ENCODE data around the gene GBF1. TPM values are rescaled to one million over a fixed set of nuclear protein-coding genes. Genes with fewer than 3 reads are reported as not detected.

Gene GBF1
- total and polyA plus RNA-seq, 12 donors, result 20.7 to 60.5 (median 49.3) TPM

DNA sequence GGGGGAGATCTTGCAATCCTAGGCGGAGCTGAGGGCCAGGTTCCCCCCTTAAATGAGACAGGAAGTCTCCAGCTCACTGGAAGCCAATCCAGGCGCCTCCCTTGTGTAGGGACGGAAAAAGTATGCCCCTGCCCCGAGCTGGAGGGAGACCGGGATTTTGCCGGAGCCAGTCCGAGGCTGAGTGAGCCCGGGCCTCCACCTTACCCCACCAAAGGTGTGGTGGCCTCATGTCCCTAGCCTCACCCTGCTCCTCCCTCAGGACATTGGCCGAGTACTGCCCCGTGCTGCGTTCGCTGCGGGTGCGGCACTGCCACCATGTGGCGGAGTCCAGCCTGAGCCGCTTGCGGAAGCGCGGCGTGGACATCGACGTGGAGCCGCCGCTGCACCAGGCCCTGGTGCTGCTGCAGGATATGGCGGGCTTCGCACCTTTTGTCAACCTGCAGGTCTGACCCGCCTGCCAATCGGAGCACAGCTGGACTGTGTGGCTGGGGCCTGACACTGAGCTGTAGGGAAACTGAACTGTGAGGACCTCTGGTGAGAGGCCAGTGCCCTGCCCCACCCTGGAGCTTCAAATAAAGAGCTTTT, 177.3 kb downstream of the GBF1 start:
- Histone ChIP-seq H3K36me3 (peaks cover 0 to 25% (median 0%) of the 10 kb centered on the region in 9 donors), H3K4me1 (peaks cover 15 to 40% (median 36%) of the 10 kb centered on the region in 9 donors), H3K9me3 (no peaks in the 10 kb centered on the region), H3K27ac (peak overlapping the region; percentile 70 to 97 (median 91)), H3K27me3 (peaks cover 0 to 17% (median 14%) of the 10 kb centered on the region in 7 donors), H3K4me3 (peak overlapping the region; percentile 80 to 100 (median 94))
- intact Hi-C loops (cut with DNase I), result loop anchor here in 4 of 10 donors (2.0 to 10.0 kb wide), 4 partner anchors 28 to 80 kb away; partner anchors contain the start of genes ACTR1A (in 2 of the 4), SUFU (in 2 of the 4) and NFKB2 (in 1 of the 4)
- DNase-seq (peak; percentile 77 to 82), ATAC-seq (peak; percentile 49 to 64 (median 62))
- WGBS, 2 donors, result 5 to 7% methylated on average over 28 of the region's 28 CpGs
- TF ChIP-seq CTCF (IDR thresholded peaks at IDR 0.05), result peak; percentile 54 to 93 (median 81)

GRCh38 chr10:102423372-102423968, 178.1 kb downstream of the GBF1 start:
- Histone ChIP-seq H3K9me3 (no peaks in the 10 kb centered on the region), H3K27ac (peak overlapping the region in 3 of 10 donors; percentile 81 to 97 (median 91)), H3K36me3 (peaks cover 0 to 25% (median 0%) of the 10 kb centered on the region in 9 donors), H3K4me1 (peaks cover 15 to 40% (median 36%) of the 10 kb centered on the region in 9 donors), H3K27me3 (peaks cover 0 to 9% (median 7%) of the 10 kb centered on the region in 7 donors), H3K4me3 (peak overlapping the region in 2 of 10 donors; percentile 93 to 99)
- DNase-seq (no peak), ATAC-seq (no peak)
- intact Hi-C loops (cut with DNase I), result loop anchor here in 4 of 10 donors (2.0 to 10.0 kb wide), 4 partner anchors 29 to 79 kb away; partner anchors contain the start of genes ACTR1A (in 2 of the 4), SUFU (in 2 of the 4) and NFKB2 (in 1 of the 4)
- 92% methylated on average over 13 of the region's 13 CpGs for WGBS, 2 donors
- TF ChIP-seq CTCF (IDR thresholded peaks at IDR 0.05), result no peak

- peaks cover 0 to 3% (median 0%) of the 10 kb centered on the region in 7 donors for H3K27me3 ChIP-seq
- 77 to 92% methylated on average over 9 of the region's 9 CpGs for WGBS, 2 donors
- peaks cover 0 to 25% (median 0%) of the 10 kb centered on the region in 9 donors for H3K36me3 ChIP-seq
- TF ChIP-seq CTCF (IDR thresholded peaks at IDR 0.05), result no peak
- DNase-seq, result no peak
- no peak overlapping the region for H3K4me3 ChIP-seq
- peaks cover 14 to 37% (median 33%) of the 10 kb centered on the region in 9 donors for H3K4me1 ChIP-seq
- H3K9me3 ChIP-seq, result no peaks in the 10 kb centered on the region
- no peak for ATAC-seq
- H3K27ac ChIP-seq, result no peak overlapping the region
- intact Hi-C loops (cut with DNase I), result loop anchor here in 4 of 10 donors (5.0 to 10.0 kb wide), 3 partner anchors 38 to 78 kb away; partner anchors contain the start of genes ACTR1A (in 2 of the 4) and SUFU (in 2 of the 4)
Measured at GRCh38 chr10:102424145-102424544, 178.8 kb downstream of the GBF1 start.

- ATAC-seq (no peak), DNase-seq (no peak)
- Histone ChIP-seq H3K4me1 (peaks cover 8 to 29% (median 25%) of the 10 kb centered on the region in 9 donors), H3K27me3 (no peaks in the 10 kb centered on the region), H3K9me3 (no peaks in the 10 kb centered on the region), H3K27ac (no peak overlapping the region), H3K4me3 (no peak overlapping the region), H3K36me3 (peaks cover 0 to 25% (median 0%) of the 10 kb centered on the region in 9 donors)
- intact Hi-C loops (cut with DNase I), result loop anchor here in 4 of 10 donors (5.0 to 10.0 kb wide), 3 partner anchors 37 to 77 kb away; partner anchors contain the start of genes ACTR1A (in 2 of the 4) and SUFU (in 2 of the 4)
- no peak for TF ChIP-seq CTCF (IDR thresholded peaks at IDR 0.05)
- WGBS, 2 donors, result 83 to 89% methylated on average over 6 of the region's 6 CpGs
Measured at GRCh38 chr10:102424916-102425315, 179.6 kb downstream of the GBF1 start.
